ENCODE measurements around the gene CAPNS2. TPM values are rescaled to one million over a fixed set of nuclear protein-coding genes. Genes with fewer than 3 reads are reported as not detected.

Gene CAPNS2
- 1.6 and 1.8 TPM in 2 replicates for total RNA-seq

DNA sequence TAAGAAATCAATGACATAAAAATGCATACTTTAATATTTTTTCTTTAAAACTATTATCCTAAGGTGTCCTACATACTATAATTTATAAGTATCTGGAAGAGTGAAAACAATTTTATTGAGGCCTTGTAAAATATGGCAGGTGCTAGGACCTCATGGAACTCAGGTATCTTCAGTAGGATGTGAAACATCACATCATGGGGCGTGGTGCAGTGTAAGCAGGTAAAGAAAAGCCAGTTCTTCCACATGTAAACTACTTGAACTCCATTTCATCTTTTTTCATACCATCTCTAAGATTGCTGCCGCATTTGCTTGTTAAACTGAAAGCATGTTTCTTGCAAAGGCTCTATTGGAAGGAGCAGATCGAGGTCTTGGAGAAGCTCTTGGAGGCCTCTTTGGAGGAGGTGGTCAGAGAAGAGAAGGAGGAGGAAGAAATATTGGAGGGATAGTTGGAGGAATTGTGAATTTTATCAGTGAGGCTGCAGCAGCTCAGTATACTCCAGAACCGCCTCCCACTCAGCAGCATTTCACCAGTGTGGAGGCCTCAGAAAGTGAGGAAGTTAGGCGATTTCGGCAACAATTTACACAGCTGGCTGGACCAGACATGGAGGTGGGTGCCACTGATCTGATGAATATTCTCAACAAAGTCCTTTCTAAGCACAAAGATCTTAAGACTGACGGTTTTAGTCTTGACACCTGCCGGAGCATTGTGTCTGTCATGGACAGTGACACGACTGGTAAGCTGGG, at the start of gene CAPNS2:
Gene CAPNS2, plus strand, starts transcription at position 253 of the 744 bp plus-strand sequence. Its CDS starts 73 bp downstream, at position 326.

Other genes starting within 250 kb of the CAPNS2 start
- 6.3 and 13.3 TPM in 2 replicates for gene IRX6, start 242.5 kb upstream of the CAPNS2 start, total RNA-seq
- gene MMP2, start 87.5 kb upstream of the CAPNS2 start, total RNA-seq, result 1,404 and 1,854 TPM in 2 replicates
- 29.1 and 32.8 TPM in 2 replicates for gene LPCAT2, start 57.6 kb upstream of the CAPNS2 start, total RNA-seq
- gene SLC6A2, start 89.3 kb downstream of the CAPNS2 start, total RNA-seq, result under 0.01 TPM in 1 of 2 replicates, not detected in the other

Measured in hair follicle dermal papilla cell (primary cell).